AG09319 (cell line): ENCODE data around the gene DOK7.

ENCODE experiments used
- DNase-seq: peaks from one replicate; pipeline ENCODE4 v3.0.0-alpha.2; 2010; ENCODE audit warnings: low read depth; ENCODE audit errors: extremely low read depth
- CTCF ChIP-seq: IDR thresholded peaks from 2 replicates; pipeline ENCODE4 v1.5.1; 2011; ENCODE audit warnings: low read depth, mild to moderate bottlenecking, inconsistent platforms, low read length, moderate library complexity

The DOK7 gene

GRCh38 chr4:3429651-3430050 is 33.5 kb upstream of the DOK7 start:
- no peak for DNase-seq
- no peak for TF ChIP-seq CTCF

GRCh38 chr4:3430524-3430923 is 32.6 kb upstream of the DOK7 start:
- no peak for TF ChIP-seq CTCF

GRCh38 chr4:3431446-3431993 is 31.6 kb upstream of the DOK7 start:
- DNase-seq, result no peak
- no peak for TF ChIP-seq CTCF

More at GRCh38 chr4:3430524-3430923, 32.6 kb upstream of the DOK7 start:
- DNase-seq, result no peak

GRCh38 chr4:3432381-3432790 is 30.7 kb upstream of the DOK7 start:
- DNase-seq, result no peak
- TF ChIP-seq CTCF, result no peak

- DNase-seq, result no peak
- no peak for TF ChIP-seq CTCF
These were observed 29.8 kb upstream of the DOK7 start for GRCh38 chr4:3433138-3433869.

- no peak for TF ChIP-seq CTCF
- DNase-seq, result no peak
These were observed 28.0 kb upstream of the DOK7 start for GRCh38 chr4:3434881-3435685.

GRCh38 chr4:3435686-3435956 is 27.5 kb upstream of the DOK7 start:
- TF ChIP-seq CTCF, result no peak
- no peak for DNase-seq
